ENCODE measurements around the gene SPINK5. TPM values are rescaled to one million over a fixed set of nuclear protein-coding genes. Genes with fewer than 3 reads are reported as not detected.

Gene SPINK5
- total RNA-seq, 1 donor = not detected

DNA sequence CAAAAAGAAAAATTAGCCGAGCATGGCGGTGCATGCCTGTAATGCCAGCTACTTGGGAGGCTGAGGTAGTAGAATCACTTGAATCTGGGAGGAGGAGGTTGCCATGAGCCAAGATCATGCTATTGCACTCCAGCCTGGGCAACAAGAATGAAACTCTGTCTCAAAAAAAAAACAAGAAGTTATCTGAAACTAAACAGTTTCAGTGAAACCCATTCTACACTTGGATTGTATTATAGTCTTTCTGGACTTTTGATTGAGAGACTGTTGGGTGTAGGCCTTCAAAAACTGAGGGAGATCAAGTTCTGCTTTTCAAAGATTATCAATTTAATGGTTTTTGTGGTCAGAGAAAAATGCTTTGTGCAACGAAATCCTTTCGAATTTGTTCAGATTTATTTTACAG lies 34.6 kb upstream of the SPINK5 start:
- Histone ChIP-seq H3K36me3 (ENCODE audit: insufficient read depth, low read length) (no peaks in the 10 kb centered on the region), H4K20me1 (ENCODE audit: insufficient read depth, low read length) (no peaks in the 10 kb centered on the region), H3K27ac (ENCODE audit: low read depth, low read length) (no peak overlapping the region), H3K4me1 (ENCODE audit: insufficient read depth, low read length) (no peaks in the 10 kb centered on the region), H3K27me3 (ENCODE audit: insufficient read depth, low read length) (no peaks in the 10 kb centered on the region), H2AFZ (ENCODE audit: low read length) (no peak overlapping the region), H3K4me2 (ENCODE audit: insufficient read depth, low read length) (no peak overlapping the region), H3K4me3 (ENCODE audit: insufficient read depth, low read length) (no peak overlapping the region), H3K9me3 (ENCODE audit: low read depth, low read length) (no peaks in the 10 kb centered on the region), H3K79me2 (ENCODE audit: insufficient read depth, low read length) (no peaks in the 10 kb centered on the region)
- no peak for TF ChIP-seq CTCF (IDR thresholded peaks at IDR 0.05; ENCODE audit: extremely low read depth, low read depth, low read length)
- DNase-seq (ENCODE audit: insufficient read length, low spot score, missing footprints) = no peak

GRCh38 chr5:148033134-148033533 lies 30.6 kb upstream of the SPINK5 start:
- Histone ChIP-seq H3K9me3 (ENCODE audit: low read depth, low read length) (no peaks in the 10 kb centered on the region), H3K36me3 (ENCODE audit: insufficient read depth, low read length) (no peaks in the 10 kb centered on the region), H3K4me1 (ENCODE audit: insufficient read depth, low read length) (no peaks in the 10 kb centered on the region), H3K4me3 (ENCODE audit: insufficient read depth, low read length) (no peak overlapping the region), H3K27me3 (ENCODE audit: insufficient read depth, low read length) (no peaks in the 10 kb centered on the region), H2AFZ (ENCODE audit: low read length) (no peak overlapping the region), H3K79me2 (ENCODE audit: insufficient read depth, low read length) (no peaks in the 10 kb centered on the region), H3K4me2 (ENCODE audit: insufficient read depth, low read length) (no peak overlapping the region), H4K20me1 (ENCODE audit: insufficient read depth, low read length) (no peaks in the 10 kb centered on the region), H3K27ac (ENCODE audit: low read depth, low read length) (no peak overlapping the region)
- no peak for TF ChIP-seq CTCF (IDR thresholded peaks at IDR 0.05; ENCODE audit: extremely low read depth, low read depth, low read length)
- no peak for DNase-seq (ENCODE audit: insufficient read length, low spot score, missing footprints)

GRCh38 chr5:148035676-148036075 lies 28.1 kb upstream of the SPINK5 start:
- DNase-seq (ENCODE audit: insufficient read length, low spot score, missing footprints) = no peak
- Histone ChIP-seq H3K4me3 (ENCODE audit: insufficient read depth, low read length) (no peak overlapping the region), H3K4me2 (ENCODE audit: insufficient read depth, low read length) (no peak overlapping the region), H3K27me3 (ENCODE audit: insufficient read depth, low read length) (no peaks in the 10 kb centered on the region), H2AFZ (ENCODE audit: low read length) (no peak overlapping the region), H3K4me1 (ENCODE audit: insufficient read depth, low read length) (no peaks in the 10 kb centered on the region), H3K9me3 (ENCODE audit: low read depth, low read length) (no peaks in the 10 kb centered on the region), H4K20me1 (ENCODE audit: insufficient read depth, low read length) (no peaks in the 10 kb centered on the region), H3K36me3 (ENCODE audit: insufficient read depth, low read length) (no peaks in the 10 kb centered on the region), H3K79me2 (ENCODE audit: insufficient read depth, low read length) (no peaks in the 10 kb centered on the region), H3K27ac (ENCODE audit: low read depth, low read length) (no peak overlapping the region)
- TF ChIP-seq CTCF (IDR thresholded peaks at IDR 0.05; ENCODE audit: extremely low read depth, low read depth, low read length) = no peak

DNA sequence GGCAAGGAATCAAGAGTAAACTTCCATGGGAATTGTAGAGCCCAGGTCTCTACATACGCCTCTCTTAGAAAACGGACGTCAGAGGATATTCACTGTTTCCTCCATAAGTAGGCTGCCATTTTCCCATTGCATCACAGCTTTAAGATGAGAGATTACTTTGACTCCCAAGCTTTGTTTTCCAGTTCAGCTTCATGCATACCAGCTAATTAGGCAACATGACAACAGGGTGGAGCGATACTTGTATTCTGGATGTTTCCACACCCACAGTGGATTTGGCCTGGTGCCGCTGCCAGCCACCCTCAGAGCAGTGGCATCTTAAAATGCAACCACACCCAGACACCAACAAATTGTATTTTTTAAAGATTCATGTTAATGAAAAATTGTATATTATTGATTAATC lies 20.9 kb upstream of the SPINK5 start:
- H3K9me3 ChIP-seq (ENCODE audit: low read depth, low read length) = no peaks in the 10 kb centered on the region
- H3K4me3 ChIP-seq (ENCODE audit: insufficient read depth, low read length) = no peak overlapping the region
- H2AFZ ChIP-seq (ENCODE audit: low read length) = no peak overlapping the region
- no peak overlapping the region for H3K27ac ChIP-seq (ENCODE audit: low read depth, low read length)
- H3K4me2 ChIP-seq (ENCODE audit: insufficient read depth, low read length) = no peak overlapping the region
- no peaks in the 10 kb centered on the region for H3K79me2 ChIP-seq (ENCODE audit: insufficient read depth, low read length)
- TF ChIP-seq CTCF (IDR thresholded peaks at IDR 0.05; ENCODE audit: extremely low read depth, low read depth, low read length) = no peak
- no peaks in the 10 kb centered on the region for H3K36me3 ChIP-seq (ENCODE audit: insufficient read depth, low read length)
- H3K4me1 ChIP-seq (ENCODE audit: insufficient read depth, low read length) = no peaks in the 10 kb centered on the region
- no peak for DNase-seq (ENCODE audit: insufficient read length, low spot score, missing footprints)
- no peaks in the 10 kb centered on the region for H4K20me1 ChIP-seq (ENCODE audit: insufficient read depth, low read length)
- no peaks in the 10 kb centered on the region for H3K27me3 ChIP-seq (ENCODE audit: insufficient read depth, low read length)
